BLaER1 treated with 17β-estradiol and CSF1 and Interleukin-3, amounts not matched to agents 10 nM and 100 nM (cell line): ENCODE results near the gene ABHD11.
A peak's percentile ranks its signal among the peaks of the same experiment; 100 is the strongest.
"Not testable (repeated sequence)": the region's sequence is repeated elsewhere in the genome, so short reads cannot be mapped to it uniquely, and the experiment has no call there.

ENCODE experiments used
- H3K27ac ChIP-seq, 11 experiments: shearing (Covaris generic); formaldehyde crosslinking; 2 replicates each; pipeline ENCODE4 v1.8.1; 2022
- H3K27me3 ChIP-seq, 11 experiments: shearing (Covaris generic); formaldehyde crosslinking; 2 replicates each; pipeline ENCODE4 v1.8.1; 2022
- H3K36me3 ChIP-seq, 11 experiments: shearing (Covaris generic); formaldehyde crosslinking; 2 replicates each; pipeline ENCODE4 v1.8.1; 2022
- H3K4me1 ChIP-seq, 10 experiments: shearing (Covaris generic); formaldehyde crosslinking; 2 replicates each; pipeline ENCODE4 v1.8.1; 2022
- H3K4me2 ChIP-seq, 11 experiments: shearing (Covaris generic); formaldehyde crosslinking; 2 replicates each; pipeline ENCODE4 v1.8.1; 2022
- H3K4me3 ChIP-seq, 10 experiments: shearing (Covaris generic); formaldehyde crosslinking; 2 replicates each; pipeline ENCODE4 v1.8.1; 2022
- H3K9ac ChIP-seq, 11 experiments: shearing (Covaris generic); formaldehyde crosslinking; 2 replicates each; pipeline ENCODE4 v1.8.1; 2022
- H3K9me3 ChIP-seq, 11 experiments: shearing (Covaris generic); formaldehyde crosslinking; replicated peaks in 1 of 11; 2 replicates each; pipeline ENCODE4 v1.8.1; 2022
- H4K20me1 ChIP-seq, 11 experiments: shearing (Covaris generic); formaldehyde crosslinking; 2 replicates each; pipeline ENCODE4 v1.8.1; 2022
- Cebpa-rat ChIP-seq, 11 experiments: shearing (Covaris generic); IDR thresholded peaks; 2 replicates each; pipeline ENCODE4 v1.8.1; 2022

ABHD11 gene, protein sequence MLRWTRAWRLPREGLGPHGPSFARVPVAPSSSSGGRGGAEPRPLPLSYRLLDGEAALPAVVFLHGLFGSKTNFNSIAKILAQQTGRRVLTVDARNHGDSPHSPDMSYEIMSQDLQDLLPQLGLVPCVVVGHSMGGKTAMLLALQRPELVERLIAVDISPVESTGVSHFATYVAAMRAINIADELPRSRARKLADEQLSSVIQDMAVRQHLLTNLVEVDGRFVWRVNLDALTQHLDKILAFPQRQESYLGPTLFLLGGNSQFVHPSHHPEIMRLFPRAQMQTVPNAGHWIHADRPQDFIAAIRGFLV

DNA sequence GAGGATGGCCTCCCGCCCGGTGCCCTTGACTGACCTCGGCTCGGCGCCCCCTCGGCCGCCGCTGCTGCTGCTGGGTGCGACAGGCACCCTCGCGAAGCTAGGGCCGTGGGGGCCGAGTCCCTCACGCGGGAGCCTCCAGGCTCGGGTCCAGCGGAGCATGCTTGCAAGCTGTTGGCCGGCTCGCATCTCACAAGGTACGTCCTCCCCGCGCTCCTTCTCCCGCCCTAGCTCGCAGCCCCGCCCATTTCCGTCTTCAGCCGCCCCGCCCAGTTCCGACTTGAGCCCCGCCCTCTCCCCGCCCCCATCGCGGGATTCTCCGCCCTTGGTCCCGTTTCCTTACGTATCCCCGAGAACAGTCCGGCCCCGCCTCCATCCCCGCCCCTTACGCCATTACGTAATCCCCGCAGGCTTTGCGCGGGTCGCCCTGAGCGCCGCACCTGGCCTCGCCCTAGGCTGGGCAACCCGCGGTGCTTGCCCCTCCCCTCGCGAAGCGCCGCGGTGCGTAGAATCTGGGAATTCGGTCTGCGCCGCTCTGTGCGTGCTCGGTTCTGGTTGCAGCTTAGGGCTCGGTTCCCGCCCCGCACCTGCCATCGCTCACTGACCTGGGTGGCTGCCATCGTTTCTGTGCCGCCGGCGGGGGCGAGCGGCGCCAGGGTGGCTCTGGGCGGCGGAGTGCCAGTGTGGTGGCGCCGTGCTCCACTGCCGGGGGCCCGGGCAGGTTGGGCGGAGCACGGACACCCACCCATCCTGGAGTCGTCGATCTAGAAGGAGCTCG lies at the start of gene ABHD11:
ABHD11 (minus strand) TSS at position 191 of the 775 bp plus-strand sequence; CDS start at position 159, 32 bp downstream.
- no peaks in the 10 kb centered on the region for H3K9me3 ChIP-seq
- H3K27ac ChIP-seq: peak within 1 kb of the TSS; percentile 72 to 97 (median 90)
- H3K36me3 ChIP-seq: peaks cover 6 to 24% (median 20%) of the 10 kb centered on the region in 11 experiments; a peak in 19 of 22 replicates
- H3K4me2 ChIP-seq: peak within 1 kb of the TSS; percentile 86 to 99 (median 97)
- H3K4me3 ChIP-seq: peak within 1 kb of the TSS; percentile 77 to 95 (median 86)
- H3K4me1 ChIP-seq: peaks cover 30 to 44% (median 36%) of the 10 kb centered on the region in 10 experiments
- peak in 7 of 11 experiments; percentile 51 to 78 (median 57); a peak in 10 of 22 replicates for TF ChIP-seq Cebpa-rat (IDR thresholded peaks at IDR 0.05)
- peaks cover 9 to 23% (median 18%) of the 10 kb centered on the region in 11 experiments; a peak in 21 of 22 replicates for H3K27me3 ChIP-seq
- peak within 1 kb of the TSS; percentile 84 to 93 (median 89) for H3K9ac ChIP-seq
- H4K20me1 ChIP-seq: peaks cover 9 to 32% (median 22%) of the 10 kb centered on the region in 11 experiments; a peak in 20 of 22 replicates

DNA sequence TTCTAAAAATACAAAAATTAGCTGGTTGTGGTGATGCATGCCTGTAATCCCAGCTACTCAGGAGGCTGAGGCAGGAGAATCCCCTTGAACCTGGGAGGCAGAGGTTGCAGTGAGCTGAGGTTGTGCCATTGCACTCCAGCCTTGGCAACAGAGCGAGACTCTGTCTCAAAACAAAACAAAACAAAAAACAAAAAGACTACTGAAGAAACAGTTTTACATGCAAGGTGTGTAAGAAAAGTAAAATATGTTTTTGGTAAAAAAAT lies 49.1 kb upstream of the ABHD11 start:
- not testable (repeated sequence) for H3K27me3 ChIP-seq, H3K9ac ChIP-seq, H4K20me1 ChIP-seq, H3K4me1 ChIP-seq, H3K4me3 ChIP-seq, H3K36me3 ChIP-seq, H3K27ac ChIP-seq, H3K4me2 ChIP-seq
- peaks cover 50 to 72% (median 60%) of the 10 kb centered on the region in 11 experiments for H3K9me3 ChIP-seq

DNA sequence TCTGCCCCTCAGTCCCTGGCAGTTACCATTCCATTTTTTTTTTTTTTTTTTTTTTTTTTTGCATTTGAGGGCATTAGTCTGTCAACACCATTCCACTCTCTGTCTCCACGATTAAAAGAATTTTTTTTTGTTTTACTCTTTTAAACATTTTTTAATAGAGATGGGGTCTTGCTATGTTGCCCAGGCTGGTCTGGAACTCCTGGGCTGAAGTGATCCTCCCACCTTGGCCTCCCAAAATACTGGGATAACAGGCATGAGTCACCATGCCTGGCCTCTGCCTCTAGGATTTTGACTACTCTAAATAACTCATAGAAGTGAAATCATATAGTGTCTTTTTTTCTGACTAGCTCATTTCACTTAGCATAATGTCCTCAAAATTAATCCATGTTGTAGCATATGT lies 48.0 kb upstream of the ABHD11 start:
- TF ChIP-seq Cebpa-rat (IDR thresholded peaks at IDR 0.05): no peak
- Histone ChIP-seq H3K27ac (no peak overlapping the region), H3K27me3 (no peaks in the 10 kb centered on the region), H3K4me1 (no peaks in the 10 kb centered on the region), H3K36me3 (peaks cover 0 to 1% (median 0%) of the 10 kb centered on the region in 11 experiments; a peak in 1 of 22 replicates), H4K20me1 (no peaks in the 10 kb centered on the region), H3K4me2 (no peak overlapping the region), H3K9me3 (peaks cover 54 to 73% (median 59%) of the 10 kb centered on the region in 11 experiments), H3K9ac (no peak overlapping the region), H3K4me3 (no peak overlapping the region)

DNA sequence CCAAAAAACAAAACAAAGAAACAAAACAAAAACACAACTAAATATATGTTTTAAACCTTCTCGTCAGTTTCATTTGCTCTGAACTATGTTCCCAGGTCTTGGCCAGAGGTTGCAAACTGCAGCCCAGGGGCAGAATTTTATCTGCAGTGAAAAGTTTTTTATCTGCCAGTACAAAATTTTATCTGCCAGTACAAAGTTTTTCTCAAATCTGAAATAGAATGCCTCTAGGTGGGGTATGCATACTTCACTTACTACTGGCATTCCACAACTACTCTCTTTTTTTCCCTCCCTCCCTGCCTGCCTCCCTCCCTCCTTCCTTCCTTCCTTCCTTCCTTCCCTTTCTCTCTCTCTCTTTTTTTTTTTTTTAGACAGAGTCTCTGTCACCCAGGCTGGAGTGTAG lies 40.9 kb upstream of the ABHD11 start:
- peak overlapping the region in 5 of 11 experiments; percentile 11 to 37 (median 25); a peak in 4 of 22 replicates for H3K4me2 ChIP-seq
- peaks cover 9 to 19% (median 15%) of the 10 kb centered on the region in 11 experiments; a peak in 21 of 22 replicates for H3K9me3 ChIP-seq
- H4K20me1 ChIP-seq: no peaks in the 10 kb centered on the region
- no peak overlapping the region for H3K27ac ChIP-seq
- peaks cover 0 to 5% (median 0%) of the 10 kb centered on the region in 11 experiments; a peak in 1 of 22 replicates for H3K36me3 ChIP-seq
- no peak for TF ChIP-seq Cebpa-rat (IDR thresholded peaks at IDR 0.05)
- peaks cover 0 to 12% (median 7%) of the 10 kb centered on the region in 10 experiments; a peak in 14 of 20 replicates for H3K4me1 ChIP-seq
- H3K9ac ChIP-seq: no peak overlapping the region
- no peak overlapping the region for H3K4me3 ChIP-seq
- H3K27me3 ChIP-seq: no peaks in the 10 kb centered on the region

DNA sequence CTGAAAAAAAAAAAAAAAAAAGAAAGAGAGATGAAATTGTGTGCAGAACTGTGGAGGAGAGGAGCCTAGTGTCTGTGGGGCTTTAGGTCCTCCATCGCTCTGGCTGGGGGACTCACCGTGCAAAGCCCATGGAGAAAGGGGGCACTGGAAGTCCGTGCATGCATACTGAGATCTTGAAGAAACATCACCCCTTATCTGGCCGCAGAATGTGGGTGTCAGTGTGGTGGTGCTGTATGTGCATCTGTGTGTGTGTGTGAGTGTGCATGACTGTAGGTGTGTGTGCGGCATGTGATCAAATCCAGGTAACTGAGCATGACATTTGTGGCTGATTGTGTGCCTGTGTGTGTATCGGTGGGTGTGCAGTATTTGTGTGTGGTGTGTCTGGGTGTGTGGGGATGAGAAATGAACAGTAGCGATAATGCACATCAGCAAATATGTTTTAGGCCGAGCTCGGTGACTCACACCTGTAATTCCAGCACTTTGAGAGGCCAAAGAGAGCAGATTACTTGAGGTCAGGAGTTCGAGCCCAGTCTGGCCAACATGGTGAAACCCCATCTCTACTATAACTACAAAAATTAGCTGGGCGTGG lies 40.3 kb upstream of the ABHD11 start:
- Histone ChIP-seq H3K27ac (no peak overlapping the region), H3K4me3 (no peak overlapping the region), H3K9ac (no peak overlapping the region), H3K4me1 (peaks cover 0 to 18% (median 10%) of the 10 kb centered on the region in 10 experiments; a peak in 16 of 20 replicates), H3K27me3 (no peaks in the 10 kb centered on the region), H4K20me1 (no peaks in the 10 kb centered on the region), H3K9me3 (peaks cover 9 to 19% (median 15%) of the 10 kb centered on the region in 11 experiments; a peak in 21 of 22 replicates), H3K4me2 (no peak overlapping the region; a peak in 1 of 22 replicates), H3K36me3 (peaks cover 0 to 5% (median 0%) of the 10 kb centered on the region in 11 experiments; a peak in 1 of 22 replicates)
- no peak for TF ChIP-seq Cebpa-rat (IDR thresholded peaks at IDR 0.05)

DNA sequence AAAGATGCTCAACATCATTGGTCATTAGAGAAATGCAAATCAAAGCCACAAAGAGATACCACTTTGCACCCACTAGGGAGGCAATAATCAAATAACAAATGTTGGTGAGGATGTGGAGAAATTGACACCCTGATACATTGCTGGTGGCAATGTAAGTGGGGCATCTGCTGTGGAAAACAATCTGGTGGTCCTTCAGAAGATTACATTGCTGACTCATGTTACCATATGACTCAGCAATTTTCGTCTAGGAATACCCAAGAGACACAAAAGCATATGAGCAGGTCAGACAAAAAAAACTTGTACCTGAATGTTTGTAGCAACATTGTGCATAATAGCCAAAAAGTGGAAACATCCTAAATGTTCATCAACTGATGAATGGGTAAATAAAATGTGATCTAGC lies 36.3 kb upstream of the ABHD11 start:
- Histone ChIP-seq H3K27me3 (peaks cover 16 to 21% (median 19%) of the 10 kb centered on the region in 11 experiments), H3K27ac (0 out of 22 replicates have a peak overlapping the region, but pooled peaks of 1 of the 11 experiments have one; percentile 1), H3K4me3 (no peak overlapping the region), H3K9ac (no peak overlapping the region), H4K20me1 (peaks cover 0 to 6% (median 0%) of the 10 kb centered on the region in 11 experiments; a peak in 1 of 22 replicates), H3K4me1 (peaks cover 9 to 33% (median 18%) of the 10 kb centered on the region in 10 experiments), H3K36me3 (no peaks in the 10 kb centered on the region), H3K4me2 (peak overlapping the region in 5 of 11 experiments; percentile 31 to 89 (median 74); a peak in 3 of 22 replicates), H3K9me3 (peaks cover 0 to 3% (median 0%) of the 10 kb centered on the region in 11 experiments; a peak in 3 of 22 replicates)
- no peak for TF ChIP-seq Cebpa-rat (IDR thresholded peaks at IDR 0.05)

DNA sequence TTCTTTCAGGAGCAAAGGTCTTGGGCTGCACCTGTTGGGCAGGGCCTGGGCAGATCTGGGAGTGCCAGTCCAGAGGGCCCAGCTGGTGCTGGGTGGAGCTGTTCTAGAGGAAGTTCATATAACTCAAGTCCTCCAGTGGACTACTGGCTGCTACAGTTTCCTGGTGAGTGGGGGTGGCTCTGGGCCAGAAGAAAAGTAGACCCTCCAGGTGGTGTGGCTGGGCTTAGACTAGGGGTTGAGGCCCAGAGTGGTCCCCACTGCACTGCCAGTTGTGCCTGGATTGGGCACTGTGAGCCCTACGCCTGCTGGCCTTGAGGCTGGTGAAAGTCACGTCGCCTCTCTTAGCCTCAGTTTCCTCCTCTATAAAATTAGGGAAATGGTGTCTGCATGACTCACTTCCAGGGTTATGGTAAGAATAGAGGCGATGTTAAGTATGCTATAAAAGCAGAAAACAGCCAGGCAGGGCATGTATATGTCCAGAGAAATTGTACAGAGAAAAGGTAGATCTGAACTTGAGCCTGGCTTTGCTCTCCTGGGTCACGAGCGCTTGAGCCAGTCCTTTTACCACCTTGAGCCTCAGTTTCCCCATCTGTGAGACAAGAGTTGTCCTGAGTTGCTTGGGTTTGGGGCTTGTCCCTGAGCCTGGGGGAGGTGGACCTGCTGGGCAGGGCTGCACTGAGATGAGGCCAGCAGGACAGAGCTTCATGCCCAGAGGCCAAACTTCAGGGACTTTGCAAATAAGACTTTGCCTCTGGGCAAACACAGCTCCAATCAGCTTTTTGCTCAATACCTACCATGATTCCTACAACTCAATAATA lies 35.3 kb upstream of the ABHD11 start:
- H4K20me1 ChIP-seq: peaks cover 0 to 6% (median 0%) of the 10 kb centered on the region in 11 experiments; a peak in 1 of 22 replicates
- H3K36me3 ChIP-seq: no peaks in the 10 kb centered on the region
- 0 out of 22 replicates have a peak overlapping the region, but pooled peaks of 1 of the 11 experiments have one; percentile 12 for H3K9ac ChIP-seq
- H3K4me3 ChIP-seq: no peak overlapping the region
- H3K27me3 ChIP-seq: peaks cover 19 to 29% (median 26%) of the 10 kb centered on the region in 11 experiments
- H3K4me1 ChIP-seq: peaks cover 9 to 28% (median 14%) of the 10 kb centered on the region in 10 experiments
- H3K9me3 ChIP-seq: peaks cover 0 to 8% (median 0%) of the 10 kb centered on the region in 11 experiments; a peak in 3 of 22 replicates
- peak overlapping the region in 8 of 11 experiments; percentile 10 to 89 (median 68); a peak in 13 of 22 replicates for H3K4me2 ChIP-seq
- no peak overlapping the region for H3K27ac ChIP-seq
- TF ChIP-seq Cebpa-rat (IDR thresholded peaks at IDR 0.05): no peak
